NAMALWA (cell line): ENCODE data around the gene HOXA3.

Experiments
- DNase-seq: peaks from one replicate; pipeline ENCODE4 v3.0.0-alpha.2; 2015; ENCODE audit warnings: low spot score

HOXA3 gene

DNA sequence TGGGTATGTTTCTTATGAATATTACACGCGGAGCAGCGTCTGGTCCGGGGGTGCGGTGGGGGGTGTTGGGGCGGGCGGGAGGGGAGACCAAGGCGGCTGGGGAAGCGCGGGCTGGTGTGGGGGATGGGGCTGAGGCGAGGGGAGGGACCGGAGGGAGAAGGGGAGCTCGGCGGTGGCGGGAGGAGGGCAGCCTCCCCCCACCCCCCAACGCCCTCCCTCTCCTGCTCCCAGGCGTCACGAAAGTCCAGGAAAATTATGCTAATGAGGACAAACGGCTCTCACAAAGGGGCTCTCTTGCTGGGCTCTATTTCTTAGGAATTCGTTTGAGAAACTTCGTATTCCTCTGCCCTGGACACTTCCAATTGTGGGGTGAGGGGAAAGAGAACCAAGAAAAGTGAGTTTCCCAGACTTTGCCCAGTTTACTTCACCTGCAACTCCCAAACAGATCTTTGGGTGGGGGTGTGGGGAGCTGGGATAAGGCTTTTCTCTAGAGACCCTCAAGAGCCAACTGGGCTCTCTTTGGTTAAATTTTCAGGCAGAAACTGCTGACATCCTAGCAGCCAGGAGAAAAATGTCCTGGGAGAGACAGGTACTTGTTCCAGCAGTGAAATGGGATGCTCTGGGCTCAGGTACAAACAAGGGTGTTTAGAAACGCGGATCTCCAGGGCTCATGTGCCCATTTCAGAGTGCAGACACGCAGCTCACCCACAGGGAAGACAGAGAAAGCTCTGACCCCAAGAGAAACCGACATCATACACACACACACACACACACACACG, 38.2 kb downstream of the HOXA3 start:
- DNase-seq, result no peak

DNA sequence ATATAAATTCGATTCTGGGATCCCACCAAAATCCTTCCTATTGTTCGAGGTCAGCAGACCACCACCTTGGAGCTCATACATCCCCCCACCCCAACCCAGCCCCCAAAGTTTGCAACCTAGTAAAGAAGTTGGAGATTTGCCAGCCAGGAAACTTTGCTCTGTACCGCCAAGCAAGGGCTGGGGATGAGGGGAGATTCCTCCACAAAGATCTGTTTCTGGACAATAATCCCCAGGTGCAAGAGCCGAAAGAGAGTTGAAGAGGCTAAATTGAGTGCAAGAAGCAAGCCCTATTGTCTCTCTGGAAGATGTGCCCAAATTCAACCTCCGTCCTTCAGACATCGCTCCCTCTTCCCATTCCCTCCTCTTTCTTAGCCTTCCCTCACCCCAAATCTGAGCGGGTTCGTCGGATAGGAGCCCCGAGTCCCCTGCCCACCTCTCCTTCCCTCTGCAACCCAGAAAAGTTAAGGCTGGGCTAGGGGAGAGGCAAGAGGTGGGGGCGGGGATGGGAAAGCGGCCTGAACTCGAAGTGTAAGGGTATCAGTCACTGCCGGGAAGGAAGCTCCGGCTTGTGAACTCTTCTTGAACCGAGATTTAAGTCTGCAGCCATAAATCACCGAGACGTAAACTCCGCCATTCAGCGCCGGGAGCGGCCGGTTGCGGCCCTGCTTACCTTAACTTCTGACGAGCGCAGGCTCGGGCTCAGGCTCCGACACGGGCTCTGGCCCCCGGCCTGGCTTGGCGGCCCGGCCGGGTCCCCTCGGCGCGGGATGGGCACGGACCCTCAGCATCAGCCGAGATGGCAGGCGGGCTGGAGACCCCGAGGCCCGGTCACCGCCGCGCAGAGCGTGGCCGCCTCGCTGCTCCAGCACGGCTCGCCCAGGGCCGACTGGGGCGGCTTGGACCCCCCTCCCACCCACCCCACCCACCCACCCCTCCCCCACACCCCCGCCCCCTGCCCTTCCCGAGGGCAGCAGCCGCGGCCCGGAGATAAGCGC, 39.1 kb downstream of the HOXA3 start:
- no peak for DNase-seq

DNA sequence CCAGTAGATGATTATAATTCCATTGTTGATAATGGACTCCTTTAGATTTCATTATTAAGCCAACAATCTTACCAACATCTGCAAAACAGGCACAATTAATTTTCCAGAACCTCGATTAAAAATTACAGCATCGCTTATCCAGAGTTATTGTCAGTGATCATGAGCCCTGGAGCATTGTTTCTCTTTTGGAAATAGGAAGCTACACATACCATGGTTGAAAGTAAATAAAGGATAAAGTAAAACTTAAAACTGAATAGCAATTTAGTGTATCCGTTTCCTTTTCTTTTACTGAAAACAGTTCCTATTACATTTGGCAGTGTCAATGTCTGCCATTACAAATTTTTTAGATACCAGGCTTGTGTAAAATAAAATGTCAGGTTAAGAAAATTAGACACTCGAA, 40.0 kb downstream of the HOXA3 start:
- DNase-seq, result no peak

DNA sequence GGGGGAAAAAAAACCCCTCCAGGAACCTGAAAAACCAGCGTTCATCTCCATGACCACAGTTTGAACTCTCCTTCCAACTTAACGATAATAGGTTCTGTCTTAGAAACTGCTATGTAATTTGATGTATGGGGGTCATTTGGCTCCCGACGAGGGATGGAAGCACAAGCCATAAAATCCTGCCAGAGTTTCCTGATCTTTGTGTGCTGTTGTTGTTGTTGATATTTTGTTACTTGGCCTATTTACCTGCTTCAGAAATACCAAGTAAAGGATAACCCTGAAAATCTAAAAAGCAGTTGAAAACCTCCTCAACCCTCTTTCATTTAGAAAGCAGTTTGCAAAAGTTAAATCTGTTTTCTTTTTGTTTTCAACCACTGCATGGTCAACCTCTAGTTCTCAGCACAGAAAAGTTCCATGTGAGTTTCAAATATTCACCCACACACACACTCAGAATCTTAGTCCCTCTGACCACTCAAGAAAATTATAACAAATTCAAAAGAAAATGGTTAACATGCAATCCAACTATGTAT, 40.6 kb downstream of the HOXA3 start:
- DNase-seq, result no peak

DNA sequence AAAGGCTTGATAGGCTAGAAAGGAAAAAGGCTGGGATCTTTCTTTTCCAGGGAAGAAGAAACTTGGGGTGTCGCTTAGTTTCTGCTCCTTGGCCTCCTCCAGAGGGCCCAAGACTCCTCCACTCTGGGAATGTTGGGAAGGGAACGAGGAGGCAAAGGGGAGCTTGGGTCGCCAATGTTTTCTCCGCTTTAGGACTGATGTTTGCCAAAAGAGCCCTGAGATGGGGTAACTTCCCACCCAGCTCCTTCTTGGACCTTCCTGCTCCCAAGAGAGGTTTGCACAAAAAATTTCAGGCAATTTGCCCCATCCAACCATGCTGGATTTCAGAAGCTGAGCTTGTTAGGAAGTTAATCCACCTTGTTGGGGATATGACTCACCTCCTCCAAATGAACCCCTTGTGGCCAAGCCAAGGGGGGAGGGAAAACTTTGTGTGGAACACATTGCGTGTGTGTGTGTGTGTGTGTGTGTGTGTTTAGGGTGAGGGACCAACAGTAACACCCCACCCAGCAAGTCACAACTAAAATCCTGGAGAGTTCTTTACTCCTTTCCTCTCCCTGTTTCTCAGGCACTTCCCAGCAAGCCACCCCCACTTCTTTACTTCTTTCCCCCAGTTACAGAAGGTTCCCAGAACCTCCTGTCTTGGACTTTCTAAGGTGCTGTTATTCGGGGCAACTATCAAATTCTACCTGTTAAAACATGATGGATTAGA, 41.2 kb downstream of the HOXA3 start:
- no peak for DNase-seq

DNA sequence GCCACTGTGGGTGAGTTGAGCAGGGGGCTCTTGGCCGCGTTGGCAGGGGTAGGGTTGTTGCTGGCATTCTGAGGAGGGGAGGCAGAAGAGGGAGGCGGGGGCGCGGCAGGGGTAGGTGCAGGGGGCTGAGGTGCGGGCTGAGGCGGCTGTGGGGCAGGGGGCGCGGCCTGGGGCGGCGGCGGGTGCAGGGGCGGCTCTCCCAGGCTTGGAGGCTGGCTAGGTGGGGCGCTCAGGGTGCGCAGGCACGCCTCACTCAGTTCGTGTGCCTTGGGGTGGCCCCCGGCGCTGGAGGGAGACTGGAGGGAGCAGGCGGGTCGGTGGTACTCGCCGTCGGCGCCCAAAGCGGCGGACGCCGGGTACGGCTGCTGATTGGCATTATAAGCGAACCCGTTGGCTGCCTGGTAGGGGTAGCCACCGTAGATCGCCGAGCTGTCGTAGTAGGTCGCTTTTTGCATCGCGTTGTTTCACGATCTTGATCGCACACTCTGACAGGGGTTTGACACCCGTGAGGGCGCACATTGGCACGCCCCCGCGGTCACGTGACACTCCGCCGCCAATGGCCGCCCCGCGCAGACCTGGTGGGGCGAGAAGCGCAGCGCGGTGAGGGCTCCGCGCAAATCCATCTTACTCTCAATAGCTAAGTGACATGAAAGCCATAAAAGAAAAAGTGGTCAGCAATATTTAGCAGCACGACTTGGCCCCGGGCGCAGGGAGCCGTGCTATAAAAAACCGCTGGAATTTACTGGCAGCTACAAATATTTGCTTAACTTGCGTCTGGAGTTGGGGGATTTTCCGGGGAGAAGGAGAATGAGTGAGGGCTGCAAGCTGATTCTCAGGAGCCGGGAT, 42.0 kb downstream of the HOXA3 start:
- no peak for DNase-seq

DNA sequence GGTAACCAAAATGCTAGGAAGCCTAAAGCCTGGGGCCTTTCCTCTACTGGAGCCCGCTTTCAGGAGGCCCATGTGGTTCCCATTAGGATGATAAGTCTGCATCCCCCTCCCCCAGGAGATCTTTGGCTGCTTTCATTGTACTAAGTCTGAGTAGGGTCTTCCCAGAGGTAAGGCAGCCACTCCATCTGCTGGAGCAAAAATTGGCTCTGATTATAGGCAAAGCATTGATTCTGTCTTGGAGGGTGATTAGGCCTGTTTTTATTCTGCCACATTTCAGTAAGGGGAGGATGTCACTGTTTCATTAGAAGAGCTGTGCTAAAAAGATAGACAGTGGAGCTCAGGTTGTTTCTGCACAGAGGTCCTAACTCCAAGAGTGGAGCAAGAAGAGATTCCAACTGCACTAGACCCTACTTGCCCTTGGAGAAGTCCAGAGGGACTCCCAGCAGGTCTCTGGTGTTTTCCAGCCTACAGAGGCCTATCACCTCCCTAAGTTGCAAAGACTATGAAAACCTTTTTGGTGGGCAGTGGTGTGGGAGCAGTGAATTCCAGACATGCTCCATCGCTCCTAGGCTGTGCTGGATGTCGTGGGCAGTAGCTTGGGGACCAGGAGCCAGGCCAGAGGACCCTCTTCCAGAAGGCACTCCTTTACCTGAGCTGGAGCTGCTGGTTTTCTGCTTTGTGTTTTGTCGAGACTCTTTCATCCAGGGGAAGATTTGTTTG, 42.8 kb downstream of the HOXA3 start:
- DNase-seq, result no peak

DNA sequence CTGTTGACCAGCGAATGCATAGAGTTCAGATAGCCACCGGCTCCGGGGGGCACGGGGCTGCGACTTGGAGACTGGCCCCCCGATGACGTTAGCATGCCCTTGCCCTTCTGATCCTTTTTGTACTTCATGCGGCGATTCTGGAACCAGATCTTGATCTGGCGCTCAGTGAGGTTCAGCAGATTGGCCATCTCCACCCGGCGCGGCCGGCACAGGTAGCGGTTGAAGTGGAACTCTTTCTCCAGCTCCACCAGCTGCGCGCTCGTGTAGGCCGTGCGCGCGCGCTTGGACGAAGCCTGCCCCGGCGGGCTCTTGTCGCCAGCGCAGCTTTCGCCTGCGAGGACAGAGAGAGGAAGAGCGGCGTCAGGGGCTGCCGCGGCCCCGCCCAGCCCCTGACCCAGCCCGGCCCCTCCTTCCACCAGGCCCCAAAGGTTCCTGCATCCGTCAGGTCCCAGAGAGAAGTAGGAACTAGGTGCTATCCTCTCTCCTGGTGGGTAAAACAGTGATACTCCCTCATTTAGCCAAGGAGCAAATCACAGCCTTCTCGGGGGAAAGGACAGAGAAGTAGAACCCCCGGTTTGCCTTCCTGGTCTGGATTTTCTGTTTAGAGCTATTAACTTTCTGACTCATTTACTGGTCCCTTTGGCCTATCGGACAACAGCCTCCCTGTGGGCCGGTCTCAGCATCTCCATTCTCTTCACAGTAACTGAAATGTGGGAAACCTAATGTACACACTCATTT, 43.8 kb downstream of the HOXA3 start:
- DNase-seq, result no peak

DNA sequence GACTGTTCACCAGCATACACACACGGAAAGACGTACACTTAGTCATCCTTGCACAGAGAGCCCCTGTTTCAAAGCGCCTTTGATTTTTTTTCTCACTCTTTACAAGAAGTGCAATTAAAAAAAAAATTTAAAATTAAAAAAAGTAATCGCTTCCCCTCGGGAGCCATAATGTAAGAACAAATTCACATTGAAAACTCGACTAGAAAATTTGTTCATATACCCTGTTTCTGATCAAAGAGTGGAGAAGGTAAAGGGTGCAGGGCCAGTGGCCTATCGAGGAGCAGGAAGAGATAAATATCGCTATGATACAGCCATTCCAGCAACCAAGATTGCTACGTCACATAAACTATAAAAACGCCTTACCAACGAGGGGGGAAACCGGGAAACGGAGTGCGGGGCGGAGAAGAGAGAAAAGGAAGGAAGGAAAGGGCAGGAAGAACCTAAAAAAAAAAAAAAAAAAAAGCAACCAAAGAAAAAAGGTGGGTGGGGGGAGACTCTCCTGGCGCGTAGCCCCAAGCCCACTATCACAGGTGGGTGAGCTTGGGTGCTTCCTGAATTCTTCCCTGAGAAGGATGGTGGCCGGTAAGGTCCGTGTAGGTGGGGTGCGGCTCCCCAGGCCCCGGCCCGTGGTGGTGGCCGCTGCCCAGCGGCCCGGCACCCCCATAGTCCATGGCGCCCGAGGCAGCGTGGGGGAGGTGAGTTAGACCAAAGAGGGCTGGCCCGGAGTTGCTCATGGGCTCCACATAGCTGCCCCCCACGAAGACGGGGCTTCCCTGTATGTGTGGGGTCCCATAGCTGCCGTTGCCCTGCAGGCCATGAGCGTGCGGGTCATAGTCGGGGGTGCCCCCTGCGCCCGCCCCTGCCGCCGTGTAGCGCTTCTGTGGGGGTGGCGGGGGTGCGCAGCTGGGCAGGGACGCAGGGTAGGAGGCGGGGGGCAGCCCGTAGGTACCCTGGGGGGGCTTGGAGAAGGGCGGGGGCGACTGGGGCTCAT, 44.7 kb downstream of the HOXA3 start:
- no peak for DNase-seq

DNA sequence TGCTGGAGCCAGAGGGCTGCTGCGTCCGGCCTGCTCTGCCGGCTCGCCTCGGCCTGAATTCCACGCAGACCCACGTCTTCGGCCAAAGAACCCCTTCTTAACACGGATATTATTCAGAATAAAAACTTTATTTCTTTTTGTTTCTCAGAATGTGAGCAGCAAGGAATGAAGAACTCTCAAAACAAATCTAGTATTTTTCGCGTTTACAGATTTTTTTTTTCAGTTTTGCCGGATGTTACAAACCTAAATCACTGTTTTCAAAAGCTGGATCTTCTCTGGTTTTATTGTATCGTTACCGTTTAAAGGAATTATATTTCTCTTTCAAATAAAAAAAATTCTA, 45.5 kb downstream of the HOXA3 start:
- no peak for DNase-seq

DNA sequence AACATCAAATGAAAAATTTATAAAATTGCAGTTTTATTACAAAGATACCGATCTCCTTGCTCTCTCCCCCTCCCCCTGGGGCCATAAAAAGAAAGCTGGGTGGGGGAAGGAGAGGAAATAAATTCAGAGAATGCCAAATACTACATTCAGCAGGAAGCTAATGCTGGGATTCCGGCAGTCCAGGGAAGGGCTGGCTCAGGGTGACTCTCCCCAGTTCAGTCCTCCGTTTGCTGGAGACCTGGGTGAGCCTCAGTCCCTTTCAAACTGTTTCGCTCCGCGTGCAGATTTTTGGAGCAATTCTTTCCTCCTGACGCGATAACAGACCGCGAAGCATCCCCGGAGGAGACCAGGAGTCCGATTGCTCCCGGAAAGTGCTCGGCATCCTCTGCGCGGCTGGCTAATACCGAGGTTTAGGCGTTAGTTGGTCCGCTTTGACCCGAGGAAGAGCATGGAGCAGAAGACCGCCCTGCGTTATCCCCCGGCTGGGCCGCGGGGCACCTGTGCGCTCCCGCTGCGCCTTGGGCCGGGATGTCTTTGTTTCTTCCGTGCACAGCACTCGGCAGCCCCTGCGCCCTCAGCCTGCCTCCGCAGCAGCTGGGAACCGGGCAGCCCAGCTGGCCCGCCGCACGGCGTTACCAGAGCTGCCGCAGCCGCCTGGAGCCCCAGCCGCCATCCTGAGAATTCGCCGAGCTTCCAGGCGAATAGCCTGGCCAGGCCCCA, 46.0 kb downstream of the HOXA3 start:
- no peak for DNase-seq

DNA sequence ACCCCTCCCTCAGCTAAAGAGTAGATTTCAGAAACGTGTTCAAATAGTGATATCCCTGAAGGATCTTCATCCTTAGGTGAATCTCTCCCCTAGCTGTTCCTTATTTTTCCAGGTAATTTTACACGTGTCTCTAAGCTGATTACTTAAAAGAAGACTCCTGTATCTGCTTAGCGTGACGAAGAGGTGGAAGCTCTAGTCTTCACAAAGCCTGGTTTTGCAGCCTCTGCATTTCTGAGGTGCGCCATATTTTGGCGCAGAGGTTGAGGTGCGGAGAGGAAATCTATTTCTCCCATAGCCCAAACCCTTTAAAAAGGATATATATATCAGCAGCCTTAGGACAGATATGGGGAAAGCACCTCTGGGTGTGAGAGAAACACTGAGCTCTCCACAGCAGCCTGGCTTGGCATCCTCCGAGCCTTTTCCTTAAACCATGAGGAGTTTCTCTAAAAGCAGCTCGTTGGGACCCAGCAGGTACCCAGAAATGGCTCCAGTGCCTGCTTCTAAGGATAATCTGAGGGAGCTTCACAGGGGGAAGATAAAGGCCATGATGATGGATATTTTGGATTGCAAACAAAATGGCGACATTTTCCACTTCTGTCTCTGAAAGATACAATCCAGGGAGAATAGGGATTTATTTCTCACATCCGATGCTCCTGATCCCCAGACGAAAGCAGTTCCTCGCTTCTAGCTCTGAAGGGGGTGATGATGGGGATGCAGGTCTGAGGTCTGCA, 46.9 kb downstream of the HOXA3 start:
- no peak for DNase-seq

DNA sequence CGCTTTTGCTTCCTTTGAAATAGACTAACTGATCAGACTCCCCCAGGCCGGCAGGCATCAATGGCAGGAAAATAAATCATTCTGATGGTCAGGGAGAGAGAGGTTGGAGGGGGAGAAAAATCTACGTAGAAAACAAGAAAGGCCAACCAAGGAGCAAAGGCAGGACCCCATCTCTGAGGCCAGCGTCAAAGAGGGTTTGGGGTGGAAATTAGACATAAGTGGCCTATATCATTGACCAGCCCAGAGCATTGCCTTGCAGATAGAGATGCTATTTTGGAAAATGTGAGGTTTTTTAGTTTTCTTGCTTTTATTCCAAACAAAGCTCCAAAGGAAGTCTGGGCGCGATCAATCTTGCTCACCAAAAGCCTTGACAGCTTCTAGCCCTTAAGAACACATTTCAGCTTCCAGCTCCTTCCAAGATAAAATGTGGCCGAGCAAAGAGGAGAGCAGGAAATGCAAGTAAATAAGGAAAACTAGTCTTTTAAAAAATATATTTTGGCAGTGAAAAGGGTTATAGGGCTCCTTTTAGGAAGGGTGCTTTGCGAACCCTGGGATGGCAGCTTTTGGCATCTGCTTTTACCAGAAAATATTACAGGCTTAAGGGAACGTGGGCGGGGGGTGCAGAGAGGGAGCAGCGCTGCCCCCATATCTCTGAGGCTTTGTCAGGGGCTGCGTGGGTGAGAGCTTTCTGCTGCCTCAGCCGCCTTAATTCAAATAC, 47.9 kb downstream of the HOXA3 start:
- no peak for DNase-seq

DNA sequence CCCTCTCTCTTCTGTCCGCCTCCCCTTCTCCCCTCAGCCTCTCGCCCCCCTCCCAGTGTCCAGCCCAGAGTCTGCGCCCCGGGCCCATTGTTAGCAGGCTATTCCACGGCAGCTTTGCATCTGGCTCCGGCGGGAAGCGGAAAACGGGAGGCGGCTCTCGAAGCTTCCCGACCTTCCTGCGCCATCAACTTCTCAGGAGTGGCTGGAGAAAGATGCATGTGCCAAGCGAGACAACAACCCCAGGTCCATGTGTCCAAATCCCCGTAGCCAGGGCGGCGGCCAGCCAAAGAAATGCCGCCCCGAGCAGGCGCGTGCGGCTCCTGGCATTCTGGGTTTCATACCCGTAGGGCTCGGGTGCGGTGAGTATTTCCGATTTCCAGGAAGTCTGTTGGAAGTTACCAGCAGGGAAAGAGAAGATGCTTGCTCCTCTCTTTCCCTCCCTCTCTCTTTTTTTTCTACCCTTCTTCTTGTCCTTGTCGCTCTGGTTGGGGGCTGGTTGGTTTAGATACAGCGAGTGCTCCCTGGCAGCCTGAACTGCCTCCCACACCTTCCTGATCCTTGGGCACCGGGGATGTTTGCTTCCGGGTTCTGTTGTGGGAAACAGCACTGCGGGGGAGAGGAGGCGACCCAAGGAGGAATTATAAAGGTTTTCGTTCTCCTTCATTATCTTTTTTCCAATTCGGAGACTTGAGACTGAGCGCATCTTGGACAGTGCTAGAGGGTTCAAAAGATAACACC, 48.7 kb downstream of the HOXA3 start:
- DNase-seq, result no peak

DNA sequence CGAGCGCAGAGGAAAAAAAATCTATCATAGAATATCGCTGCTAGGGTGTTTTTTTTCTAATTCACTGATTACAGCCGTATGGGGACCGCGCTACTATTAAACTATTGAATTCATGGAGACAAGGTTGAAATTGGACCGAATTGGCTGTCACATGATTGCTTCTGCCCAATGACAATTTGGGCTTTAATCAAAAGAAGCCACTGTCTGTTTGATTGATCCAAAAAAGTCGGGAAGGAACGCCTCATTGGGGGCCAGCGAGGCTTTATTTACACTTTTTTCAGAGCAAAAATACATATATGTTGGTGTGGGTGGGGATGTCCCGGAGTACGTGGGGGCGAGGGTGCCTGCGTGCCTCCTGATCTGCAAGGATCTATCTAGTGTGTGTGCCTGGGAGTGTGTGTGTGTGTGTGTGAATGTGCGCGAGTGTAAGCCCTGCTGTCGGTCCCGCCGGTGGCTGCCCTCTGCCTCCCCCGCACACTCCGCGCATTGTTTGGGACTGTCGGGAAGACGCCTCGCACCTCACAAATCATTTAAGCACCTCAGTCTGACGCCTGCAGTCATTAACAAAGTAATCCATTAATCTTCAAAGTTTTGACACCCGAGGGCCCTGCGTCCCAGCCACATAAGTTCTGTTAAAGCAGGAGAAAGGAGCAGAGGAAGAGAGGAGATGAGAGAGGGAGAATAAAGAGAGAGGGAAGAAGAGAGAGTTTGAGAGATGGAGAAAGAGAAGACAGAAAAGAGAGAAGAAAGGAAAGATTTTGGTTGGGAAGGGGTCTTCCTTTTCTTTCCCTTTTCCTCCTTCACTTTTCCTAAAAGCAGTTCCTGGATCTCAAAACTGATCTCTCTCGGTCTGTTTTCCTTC, 49.6 kb downstream of the HOXA3 start, which contains the start of gene HOXA2:
Gene HOXA2 (minus strand): TSS at position 103 of the 862 bp plus-strand sequence. CDS start 183 bp downstream, outside the sequence.
- no peak for DNase-seq
